Measurements from ENCODE around the gene RNF227.
"Not testable (repeated sequence)": the region's sequence is repeated elsewhere in the genome, so short reads cannot be mapped to it uniquely, and the experiment has no call there.

The RNF227 gene

DNA sequence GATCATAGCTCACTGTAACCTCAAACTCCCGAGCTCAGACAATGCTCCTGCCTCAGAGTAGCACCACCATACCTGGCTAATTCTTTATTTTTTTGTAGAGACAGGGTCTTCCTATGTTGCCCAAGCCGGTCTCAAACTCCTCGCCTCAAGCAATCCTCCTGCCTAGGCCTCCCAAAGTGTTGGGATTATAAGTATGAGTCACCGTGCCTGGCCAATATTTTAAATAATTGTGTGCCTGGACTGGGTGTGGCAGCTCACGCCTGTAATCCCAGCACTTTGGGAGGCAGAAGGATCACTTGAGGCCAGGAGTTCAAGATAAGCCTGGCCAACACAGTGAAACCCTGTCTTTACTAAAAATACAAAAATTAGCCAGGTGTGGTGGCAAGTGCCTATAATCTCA lies 51.7 kb downstream of the RNF227 start:
- DNase-seq (ENCODE audit: low spot score), result not testable (repeated sequence)

Data from activated CD4-positive, alpha-beta T cell treated with anti-CD3 and anti-CD28 coated beads, Interleukin-2, Interleukin-4, amounts not matched to agents 100 ng/mL and 50 ng/mL, durations not matched to agents 16 hours and 8 hours (primary cell).